ENCODE data around the gene CLDN9.

CLDN9 gene

DNA sequence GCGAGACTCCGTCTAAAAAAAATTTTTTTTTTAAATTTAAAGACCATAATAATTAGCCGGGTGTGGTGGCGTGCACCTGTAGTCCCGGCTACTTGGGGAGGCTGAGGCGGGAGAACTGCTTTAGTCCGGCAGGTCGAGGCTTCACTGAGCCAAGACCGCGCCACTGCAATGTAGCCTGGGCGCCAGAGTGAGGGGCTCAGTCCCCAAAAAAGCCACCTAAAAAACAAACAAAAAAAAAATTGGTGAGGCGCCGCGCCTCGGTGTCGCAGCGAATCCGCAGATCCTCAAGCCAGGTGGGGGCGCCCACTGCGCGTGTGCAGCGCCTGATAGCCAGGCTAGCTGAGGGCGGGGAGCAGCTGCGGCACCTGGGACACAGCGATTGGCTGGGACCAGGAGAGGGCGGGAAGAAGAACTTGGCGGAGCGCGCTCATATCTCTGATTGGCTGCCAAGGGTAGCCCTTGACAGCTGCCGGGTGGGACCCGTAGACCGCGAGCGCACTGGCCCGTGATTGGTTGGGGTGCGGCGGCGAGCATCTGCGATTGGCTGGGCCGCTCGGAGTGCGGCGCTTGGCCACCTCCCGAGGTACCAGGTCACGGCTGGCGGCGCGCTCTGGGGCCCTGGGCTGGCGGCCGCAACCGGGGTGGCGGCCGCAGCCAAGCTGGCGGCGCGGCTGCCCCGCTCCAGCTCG lies 9.0 kb upstream of the CLDN9 start:
- peaks cover 3% of the 10 kb centered on the region for H3K27me3 Mint-ChIP-seq
- H3K9me3 Mint-ChIP-seq, result no peaks in the 10 kb centered on the region
- peak overlapping the region; percentile 78 for H3K4me3 Mint-ChIP-seq
- peak overlapping the region; percentile 65 for H3K27ac Mint-ChIP-seq
- no peaks in the 10 kb centered on the region for H3K36me3 Mint-ChIP-seq
- peaks cover 23% of the 10 kb centered on the region for H3K4me1 Mint-ChIP-seq

- no peak overlapping the region for H3K27ac Mint-ChIP-seq
- peaks cover 24% of the 10 kb centered on the region for H3K4me1 Mint-ChIP-seq
- no peaks in the 10 kb centered on the region for H3K9me3 Mint-ChIP-seq
- peaks cover 3% of the 10 kb centered on the region for H3K27me3 Mint-ChIP-seq
- H3K4me3 Mint-ChIP-seq, result no peak overlapping the region
- no peaks in the 10 kb centered on the region for H3K36me3 Mint-ChIP-seq
Observed at GRCh38 chr16:3004319-3004718, 8.4 kb upstream of the CLDN9 start.

- Mint-ChIP-seq H3K9me3 (no peaks in the 10 kb centered on the region), H3K36me3 (no peaks in the 10 kb centered on the region), H3K27me3 (peaks cover 3% of the 10 kb centered on the region), H3K4me3 (peak overlapping the region; percentile 47), H3K4me1 (peaks cover 24% of the 10 kb centered on the region), H3K27ac (no peak overlapping the region)
Observed at GRCh38 chr16:3004781-3005284, 7.9 kb upstream of the CLDN9 start.

DNA sequence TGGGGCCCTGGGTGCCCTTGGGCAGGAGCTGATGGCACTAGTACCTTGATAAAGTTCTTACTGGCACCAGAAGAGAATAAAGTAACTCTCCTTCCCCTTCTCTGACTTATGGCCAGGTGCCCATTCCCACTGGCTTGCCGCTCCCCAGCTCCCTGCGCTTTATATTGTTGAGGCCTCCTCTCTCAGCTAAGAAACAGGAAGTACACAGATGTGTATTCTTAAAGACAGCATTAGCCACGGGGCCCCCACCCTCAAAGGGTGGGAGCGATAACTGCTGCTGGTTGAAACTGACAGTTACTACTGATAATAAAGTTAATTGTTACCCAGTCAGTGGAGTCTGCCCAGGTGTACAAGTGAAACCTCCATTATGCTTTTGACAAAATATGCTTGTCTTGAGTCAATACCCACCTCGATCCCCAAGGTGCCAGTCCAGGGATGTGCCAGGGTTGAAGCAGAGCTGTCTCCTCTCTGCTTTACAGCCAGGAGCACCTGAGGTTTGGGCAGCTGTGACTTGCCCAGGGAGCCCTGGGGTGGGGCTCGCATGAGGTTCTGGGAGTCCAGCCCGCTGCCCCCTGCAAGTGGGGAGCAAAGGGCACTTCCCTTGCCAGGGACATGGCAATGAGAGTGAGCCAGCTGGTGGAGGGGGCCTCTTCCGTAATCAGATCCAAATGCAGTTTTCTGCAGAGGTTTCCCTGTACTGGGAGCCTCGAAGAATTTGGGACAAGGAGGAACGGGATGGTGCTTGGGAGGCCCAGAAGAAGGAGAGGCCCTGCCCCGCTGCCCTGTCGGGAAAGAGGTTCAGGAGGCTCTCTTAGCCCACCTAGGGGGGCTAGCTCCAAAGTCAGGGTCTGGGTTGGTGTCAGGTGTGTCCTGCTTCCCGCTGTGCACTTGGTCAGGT lies 5.4 kb upstream of the CLDN9 start:
- peaks cover 3% of the 10 kb centered on the region for H3K27me3 Mint-ChIP-seq
- peak overlapping the region; percentile 69 for H3K4me3 Mint-ChIP-seq
- H3K36me3 Mint-ChIP-seq, result no peaks in the 10 kb centered on the region
- no peaks in the 10 kb centered on the region for H3K9me3 Mint-ChIP-seq
- no peak overlapping the region for H3K27ac Mint-ChIP-seq
- peaks cover 24% of the 10 kb centered on the region for H3K4me1 Mint-ChIP-seq

DNA sequence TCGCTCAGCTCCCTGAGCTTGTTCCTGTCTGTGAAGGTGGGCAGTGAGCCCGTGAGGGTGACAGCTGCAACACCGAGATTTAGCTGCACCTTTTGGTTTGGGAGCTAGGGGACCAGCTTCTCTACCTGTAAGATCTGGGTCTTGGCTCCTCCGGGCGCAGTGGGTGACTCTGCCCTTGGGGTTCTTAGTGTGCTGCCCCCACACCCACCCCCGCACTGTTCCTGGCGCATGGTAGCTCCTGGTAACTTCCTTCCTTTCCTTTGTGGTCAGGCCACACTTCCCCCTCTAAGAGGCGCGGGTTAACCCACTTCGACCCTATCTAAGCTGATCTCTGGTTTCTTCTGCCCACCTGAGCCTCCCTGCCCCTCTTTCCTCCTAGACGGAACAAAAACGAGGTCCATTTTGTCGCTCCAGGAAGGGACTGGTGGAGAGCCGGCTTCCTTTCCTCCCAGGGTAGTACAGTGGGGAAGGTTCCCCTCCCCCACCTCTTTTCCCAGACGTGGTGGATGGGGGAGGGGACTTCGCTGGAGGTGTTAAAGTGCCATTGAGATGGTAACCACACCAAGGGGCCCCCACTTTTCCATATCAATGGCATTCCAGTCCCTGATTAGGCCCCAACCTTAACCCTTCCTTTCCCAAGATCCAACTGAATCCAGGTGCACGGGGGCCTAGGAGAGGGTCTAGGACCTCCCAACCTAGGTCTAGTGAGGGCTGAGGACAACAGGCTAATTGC lies 4.6 kb upstream of the CLDN9 start:
- H3K27ac Mint-ChIP-seq, result peak overlapping the region; percentile 68

GRCh38 chr16:3008690-3009037 lies 4.1 kb upstream of the CLDN9 start:
- Mint-ChIP-seq H3K4me3 (no peak overlapping the region), H3K9me3 (no peaks in the 10 kb centered on the region), H3K27ac (no peak overlapping the region), H3K4me1 (peaks cover 24% of the 10 kb centered on the region), H3K27me3 (peaks cover 3% of the 10 kb centered on the region), H3K36me3 (no peaks in the 10 kb centered on the region)

More for the DNA sequence above, 4.6 kb upstream of the CLDN9 start:
- Mint-ChIP-seq H3K36me3 (no peaks in the 10 kb centered on the region), H3K4me3 (peak overlapping the region; percentile 69), H3K4me1 (peaks cover 24% of the 10 kb centered on the region), H3K27me3 (peaks cover 3% of the 10 kb centered on the region), H3K9me3 (no peaks in the 10 kb centered on the region)

- Mint-ChIP-seq H3K4me1 (peaks cover 24% of the 10 kb centered on the region), H3K27me3 (peaks cover 3% of the 10 kb centered on the region), H3K27ac (no peak overlapping the region), H3K36me3 (no peaks in the 10 kb centered on the region), H3K4me3 (no peak overlapping the region), H3K9me3 (no peaks in the 10 kb centered on the region)
Observed at GRCh38 chr16:3009568-3010390, 2.9 kb upstream of the CLDN9 start.

GRCh38 chr16:3010510-3010909 lies 2.2 kb upstream of the CLDN9 start:
- H3K36me3 Mint-ChIP-seq, result no peaks in the 10 kb centered on the region
- peaks cover 2% of the 10 kb centered on the region for H3K27me3 Mint-ChIP-seq
- H3K4me3 Mint-ChIP-seq, result no peak overlapping the region
- H3K9me3 Mint-ChIP-seq, result no peaks in the 10 kb centered on the region
- no peak overlapping the region for H3K27ac Mint-ChIP-seq
- H3K4me1 Mint-ChIP-seq, result peaks cover 24% of the 10 kb centered on the region

DNA sequence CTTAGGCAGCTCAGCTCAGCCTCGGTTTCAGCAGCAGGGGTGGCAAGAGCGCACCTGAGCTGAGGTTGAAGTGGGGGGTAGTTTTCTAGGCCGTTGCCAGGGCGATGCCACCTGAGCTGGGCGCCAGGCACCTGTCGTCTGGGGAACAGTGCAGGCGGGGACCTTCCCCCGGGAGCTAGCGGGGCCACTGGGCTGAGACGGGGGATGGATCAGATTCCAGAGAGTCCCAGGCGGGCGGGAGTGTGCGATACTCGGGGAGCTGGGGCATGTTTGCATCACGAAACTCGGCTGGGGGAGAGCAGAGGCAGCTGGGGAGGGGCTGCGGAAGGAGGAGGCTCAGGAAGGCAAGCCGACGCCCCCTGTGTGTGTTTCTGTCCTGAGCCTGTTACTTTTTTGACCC lies 477 bp upstream of the CLDN9 start:
- H3K4me3 Mint-ChIP-seq, result no peak overlapping the region
- H3K9me3 Mint-ChIP-seq, result no peaks in the 10 kb centered on the region
- H3K27me3 Mint-ChIP-seq, result peaks cover 2% of the 10 kb centered on the region
- peaks cover 16% of the 10 kb centered on the region for H3K4me1 Mint-ChIP-seq
- no peak overlapping the region for H3K27ac Mint-ChIP-seq
- H3K36me3 Mint-ChIP-seq, result no peaks in the 10 kb centered on the region

DNA sequence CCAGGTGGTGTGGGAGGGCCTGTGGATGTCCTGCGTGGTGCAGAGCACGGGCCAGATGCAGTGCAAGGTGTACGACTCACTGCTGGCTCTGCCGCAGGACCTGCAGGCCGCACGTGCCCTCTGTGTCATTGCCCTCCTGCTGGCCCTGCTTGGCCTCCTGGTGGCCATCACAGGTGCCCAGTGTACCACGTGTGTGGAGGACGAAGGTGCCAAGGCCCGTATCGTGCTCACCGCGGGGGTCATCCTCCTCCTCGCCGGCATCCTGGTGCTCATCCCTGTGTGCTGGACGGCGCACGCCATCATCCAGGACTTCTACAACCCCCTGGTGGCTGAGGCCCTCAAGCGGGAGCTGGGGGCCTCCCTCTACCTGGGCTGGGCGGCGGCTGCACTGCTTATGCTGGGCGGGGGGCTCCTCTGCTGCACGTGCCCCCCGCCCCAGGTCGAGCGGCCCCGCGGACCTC lies 798 bp downstream of the CLDN9 start:
- Mint-ChIP-seq H3K9me3 (no peaks in the 10 kb centered on the region), H3K4me3 (no peak overlapping the region), H3K27me3 (peaks cover 2% of the 10 kb centered on the region), H3K4me1 (peaks cover 4% of the 10 kb centered on the region), H3K27ac (no peak overlapping the region), H3K36me3 (no peaks in the 10 kb centered on the region)

GRCh38 chr16:3013998-3014690 lies 1.4 kb downstream of the CLDN9 start:
- no peak overlapping the region for H3K4me3 Mint-ChIP-seq
- no peaks in the 10 kb centered on the region for H3K36me3 Mint-ChIP-seq
- H3K27ac Mint-ChIP-seq, result no peak overlapping the region
- H3K27me3 Mint-ChIP-seq, result peaks cover 2% of the 10 kb centered on the region
- no peaks in the 10 kb centered on the region for H3K4me1 Mint-ChIP-seq
- no peaks in the 10 kb centered on the region for H3K9me3 Mint-ChIP-seq

DNA sequence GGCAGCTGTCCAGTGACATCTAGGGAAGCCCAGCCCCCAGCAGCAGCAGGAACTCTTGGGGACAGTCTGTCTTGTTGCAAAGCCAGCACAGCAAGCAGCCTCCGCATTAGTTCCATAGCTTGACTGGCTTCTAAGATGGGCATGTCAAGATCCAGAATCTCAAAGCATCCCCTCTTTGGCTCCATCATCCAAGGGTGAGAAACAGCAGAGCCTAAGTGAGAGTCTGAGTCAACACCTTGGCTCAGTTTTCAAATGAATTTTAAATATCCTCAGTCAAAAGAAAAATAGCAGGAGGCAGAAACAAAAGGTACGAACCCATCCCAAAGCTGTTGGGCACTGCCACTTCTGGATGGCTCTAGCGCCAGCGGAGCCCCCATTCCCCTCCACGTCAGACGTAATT lies 2.2 kb downstream of the CLDN9 start:
- H3K4me3 Mint-ChIP-seq, result no peak overlapping the region
- no peak overlapping the region for H3K27ac Mint-ChIP-seq

GRCh38 chr16:3015865-3016521 lies 3.3 kb downstream of the CLDN9 start:
- no peak overlapping the region for H3K4me3 Mint-ChIP-seq

More for the DNA sequence above, 2.2 kb downstream of the CLDN9 start:
- H3K27me3 Mint-ChIP-seq, result peaks cover 2% of the 10 kb centered on the region
- H3K36me3 Mint-ChIP-seq, result no peaks in the 10 kb centered on the region
- no peaks in the 10 kb centered on the region for H3K9me3 Mint-ChIP-seq
- H3K4me1 Mint-ChIP-seq, result peaks cover 7% of the 10 kb centered on the region

DNA sequence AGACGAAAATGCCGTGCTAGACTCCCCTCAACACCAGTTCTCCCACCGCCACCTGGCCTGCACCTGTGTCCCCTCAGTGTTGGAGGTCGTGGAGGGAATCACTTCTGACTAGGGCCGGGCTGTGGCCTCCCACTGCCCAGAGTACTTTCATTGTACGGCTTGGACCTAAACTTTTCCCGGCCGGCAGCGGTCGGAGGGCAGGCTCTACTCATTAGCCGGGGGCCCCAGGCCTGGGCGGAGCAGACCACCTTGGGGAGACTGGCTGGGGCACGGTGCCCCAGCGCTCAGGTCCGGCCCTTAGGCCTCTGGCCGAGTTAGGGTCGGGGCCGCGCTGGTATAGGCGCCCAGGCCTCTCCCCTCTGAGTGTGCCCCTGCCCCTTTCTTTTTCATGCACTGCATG lies 4.6 kb downstream of the CLDN9 start:
- Mint-ChIP-seq H3K4me1 (peaks cover 25% of the 10 kb centered on the region), H3K27ac (no peak overlapping the region), H3K36me3 (no peaks in the 10 kb centered on the region), H3K27me3 (peaks cover 2% of the 10 kb centered on the region), H3K9me3 (no peaks in the 10 kb centered on the region), H3K4me3 (no peak overlapping the region)

More at GRCh38 chr16:3015865-3016521, 3.3 kb downstream of the CLDN9 start:
- H3K27me3 Mint-ChIP-seq, result peaks cover 2% of the 10 kb centered on the region
- H3K36me3 Mint-ChIP-seq, result no peaks in the 10 kb centered on the region
- no peak overlapping the region for H3K27ac Mint-ChIP-seq
- peaks cover 12% of the 10 kb centered on the region for H3K4me1 Mint-ChIP-seq
- H3K9me3 Mint-ChIP-seq, result no peaks in the 10 kb centered on the region
